RPMI7951 (cell line): Measurements from ENCODE around the gene VENTX. TPM values are rescaled to one million over a fixed set of nuclear protein-coding genes. Genes with fewer than 3 reads are reported as not detected.
A peak's percentile ranks its signal among the peaks of the same experiment; 100 is the strongest.
"Not testable (repeated sequence)": the region's sequence is repeated elsewhere in the genome, so short reads cannot be mapped to it uniquely, and the experiment has no call there.

Source experiments
- DNase-seq: peaks from one replicate; pipeline ENCODE4 v3.0.0-alpha.2; 2012; ENCODE audit warnings: low read depth
- total RNA-seq: library from RNA; depleted of rRNA; stranded (reverse); fragments of >200 nt; shearing (Covaris generic); gene quantifications from 2 replicates; pipeline ENCODE4 v1.2.3, GENCODE V29; 2014

The VENTX gene
- total RNA-seq, 1 experiment from 2014 or later = not detected

DNA sequence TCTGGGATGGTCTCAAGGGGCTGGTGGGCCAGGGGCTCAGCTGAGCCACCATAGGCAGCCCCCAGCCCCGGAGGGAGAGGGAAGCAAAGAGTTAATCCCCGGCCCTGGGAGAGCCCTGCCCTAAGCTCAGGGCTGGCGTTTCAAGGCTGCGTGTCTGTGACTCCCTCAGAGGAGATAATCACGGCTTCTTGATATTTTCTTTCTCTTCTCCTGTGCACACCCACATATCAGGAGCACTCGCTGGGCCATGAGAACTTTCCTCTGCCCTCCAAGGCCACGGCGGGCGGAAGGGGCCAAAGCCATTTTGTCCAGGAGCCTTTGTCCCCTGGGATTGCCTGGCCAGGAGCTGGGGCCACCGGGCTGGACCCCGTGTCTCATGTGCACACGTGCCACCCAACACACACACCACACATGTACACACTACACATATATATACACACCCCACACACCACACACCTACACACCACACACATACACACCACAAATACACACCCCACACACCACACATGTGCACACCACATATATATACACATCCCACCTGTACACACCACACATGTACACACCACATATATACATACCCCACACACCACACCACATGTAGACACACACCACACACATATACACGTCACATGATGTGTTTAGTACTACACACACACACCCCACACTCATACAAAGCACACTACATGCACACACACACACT, 16.9 kb downstream of the VENTX start:
- no peak for DNase-seq

DNA sequence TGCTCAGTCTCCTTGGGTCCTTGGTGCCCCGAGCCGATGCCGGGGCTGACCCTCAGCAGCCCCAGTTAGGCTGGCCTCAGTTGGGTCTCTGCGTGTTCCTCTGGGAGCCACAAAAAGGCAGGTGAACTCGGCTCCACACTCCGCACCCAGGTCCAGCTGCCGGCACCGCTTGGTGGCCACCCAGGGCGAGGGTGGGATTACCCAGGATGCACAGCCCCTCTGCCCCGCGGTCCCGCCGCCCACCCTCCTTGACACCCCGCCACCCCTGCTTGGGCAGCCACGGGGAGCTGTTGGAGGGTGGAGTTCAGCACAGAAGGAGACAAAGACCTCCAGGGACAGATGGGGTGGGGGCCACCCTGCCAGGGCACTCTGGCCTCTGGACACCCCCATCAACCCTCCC, 17.7 kb downstream of the VENTX start:
- no peak for DNase-seq

- DNase-seq = peak; percentile 52
Observed at GRCh38 chr10:133257489-133258065, 19.9 kb downstream of the VENTX start.

DNA sequence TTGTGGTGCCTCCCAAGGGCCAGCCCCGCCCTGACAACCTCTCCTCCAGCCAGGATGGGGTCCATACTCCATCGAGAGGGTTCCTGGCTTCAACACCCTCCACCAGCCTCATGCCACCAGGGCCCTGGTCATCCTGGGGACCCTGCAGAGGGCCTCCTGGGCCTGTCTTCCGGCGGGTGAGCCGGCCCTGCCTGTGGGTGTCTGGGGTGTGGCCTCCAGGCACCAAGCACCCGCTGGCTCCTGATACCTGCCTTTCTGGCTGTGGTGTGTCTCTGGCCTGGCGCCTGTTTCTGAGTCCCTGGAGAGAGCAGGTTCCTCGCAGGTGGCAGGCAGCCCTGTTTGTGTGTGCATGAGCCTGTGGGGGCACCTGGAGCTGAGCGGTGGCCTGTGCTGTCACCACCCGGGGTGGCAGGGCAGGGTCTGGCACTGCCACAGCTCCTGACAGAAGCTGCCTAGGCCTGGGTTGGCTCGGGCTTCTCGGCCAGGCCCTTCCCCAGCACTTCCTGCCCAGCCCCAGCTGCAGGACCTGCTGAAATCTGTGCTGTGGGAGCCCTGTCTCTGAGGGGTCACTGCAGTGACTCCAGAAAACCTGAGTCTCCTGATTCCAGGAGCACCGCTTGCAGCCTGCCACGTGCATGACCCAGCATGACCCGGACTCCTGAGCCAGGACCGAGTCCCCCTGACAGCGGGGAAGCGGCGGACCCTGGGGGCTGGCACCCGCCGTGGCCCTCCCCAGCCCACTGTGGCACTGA, 20.6 kb downstream of the VENTX start:
- peak; percentile 19 for DNase-seq

DNA sequence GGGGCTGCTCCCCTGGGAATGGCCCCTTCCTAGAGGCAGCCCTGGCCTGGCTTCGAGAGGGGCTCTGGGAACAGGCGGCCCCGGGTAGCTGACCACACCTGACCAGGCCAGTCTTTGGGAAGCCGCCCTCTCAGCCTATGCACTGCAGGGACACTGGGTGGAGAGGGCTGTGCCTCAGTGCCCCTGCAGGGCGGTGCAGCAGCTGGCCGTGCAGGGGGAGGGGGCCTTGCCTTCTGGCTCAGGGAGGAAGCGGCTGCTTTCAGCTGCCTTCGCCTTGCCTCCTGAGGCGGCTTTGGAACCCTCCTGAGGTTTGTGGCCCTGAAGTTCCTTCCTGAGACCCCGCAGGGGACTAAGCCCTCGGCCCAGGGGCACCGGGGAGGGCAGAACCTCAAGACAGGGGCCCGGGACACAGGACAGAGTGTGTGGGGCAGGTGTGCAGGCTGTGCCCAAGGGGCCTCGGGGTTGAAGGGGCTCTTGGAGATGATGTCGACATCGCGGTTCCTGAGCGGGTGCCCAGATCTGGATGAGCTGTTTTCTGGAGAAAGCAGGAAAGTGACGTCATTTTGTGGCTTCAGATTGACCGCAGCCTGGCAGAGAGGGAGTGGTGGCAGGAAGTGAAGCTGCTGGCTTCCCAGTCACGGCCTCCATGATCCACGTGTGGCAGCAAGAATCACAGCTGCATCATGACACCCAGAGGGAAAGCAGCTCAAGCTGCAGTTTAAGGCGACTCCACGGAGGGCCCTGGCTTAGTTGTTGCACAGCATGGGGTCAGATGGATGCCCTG, 21.4 kb downstream of the VENTX start:
- DNase-seq = peak; percentile 99

DNA sequence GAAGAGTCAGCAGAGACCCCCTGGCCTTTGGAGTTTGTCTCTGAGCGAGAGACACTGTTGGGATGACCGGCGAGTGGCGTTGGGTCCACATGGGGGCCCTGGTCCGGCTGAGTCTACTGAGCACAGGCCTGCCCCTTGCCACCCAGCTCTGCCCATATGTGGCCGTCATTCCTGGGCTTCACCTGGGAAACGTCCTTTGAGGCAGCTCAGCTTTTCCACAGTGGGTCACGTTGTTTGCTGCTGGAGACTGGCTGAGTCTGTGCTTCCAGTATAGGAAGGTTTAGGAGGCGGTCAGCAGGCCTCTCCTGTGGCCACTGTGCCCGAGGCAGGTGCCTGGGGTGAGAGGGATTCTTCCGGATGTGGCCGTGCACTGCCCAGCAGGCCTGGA, 21.9 kb downstream of the VENTX start:
- DNase-seq = peak; percentile 58

DNA sequence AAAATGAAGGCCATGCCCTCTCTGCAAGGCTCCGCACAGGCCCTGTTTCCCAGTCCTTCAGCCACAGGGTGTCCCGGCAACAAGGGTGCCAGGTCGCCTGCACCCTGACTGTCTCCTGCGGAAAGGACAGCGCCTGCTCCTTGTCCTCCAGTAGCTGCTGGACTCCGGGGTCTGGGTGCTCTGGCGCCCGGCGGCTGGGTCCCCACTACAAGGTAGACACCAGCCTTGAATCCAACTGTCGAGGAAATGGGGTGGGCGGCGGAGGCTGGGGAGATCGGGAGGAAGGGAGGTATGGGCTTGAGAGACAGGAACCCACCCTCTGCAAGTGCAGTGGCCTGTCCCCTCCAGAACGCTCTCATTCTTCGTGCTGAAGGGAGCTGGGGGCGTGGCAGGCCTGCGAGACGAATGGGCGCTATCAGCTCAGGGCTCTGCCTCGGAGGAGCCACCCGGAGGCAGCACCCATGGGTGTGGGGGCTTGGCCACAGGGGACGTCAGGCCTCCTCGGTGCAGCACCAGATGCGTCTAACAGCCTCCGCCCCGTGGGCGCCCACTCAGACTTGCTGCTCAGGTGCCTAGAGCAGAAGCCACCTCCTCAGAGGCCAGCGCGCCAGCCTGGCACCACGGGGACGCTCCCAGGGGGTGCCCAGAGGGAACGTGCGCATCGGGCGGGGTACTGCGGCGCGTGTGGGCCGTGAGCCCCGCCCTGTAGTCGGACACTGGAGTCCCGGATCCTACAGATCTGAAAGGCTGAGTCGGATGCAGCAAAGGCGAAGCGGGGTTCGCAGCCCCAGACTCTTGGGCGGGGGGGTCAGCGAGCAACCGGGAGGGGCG, 23.5 kb downstream of the VENTX start:
- DNase-seq = peak; percentile 50

- DNase-seq = peak; percentile 78
Observed at GRCh38 chr10:133261726-133262325, 24.2 kb downstream of the VENTX start.

DNA sequence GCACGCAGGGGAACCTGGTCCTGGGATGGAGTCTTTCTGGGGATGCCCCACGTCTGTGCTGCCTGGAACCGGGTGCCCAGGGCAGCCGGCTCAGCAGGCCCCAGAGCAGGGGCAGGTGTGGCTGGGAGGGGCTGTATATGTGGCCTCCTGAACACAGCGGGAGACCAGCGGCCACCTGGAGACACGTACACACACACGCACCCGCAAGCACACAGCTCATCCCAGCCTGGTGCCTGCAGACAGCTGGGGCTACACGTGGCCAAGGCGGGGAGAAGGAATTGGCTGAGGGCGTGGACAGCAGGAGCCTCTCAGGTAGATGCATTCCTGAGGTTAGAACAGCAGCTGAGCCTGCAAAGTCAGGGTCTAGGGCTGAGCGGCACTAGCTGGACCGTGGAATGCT, 25.0 kb downstream of the VENTX start:
- DNase-seq = no peak

GRCh38 chr10:133263674-133264073, 26.0 kb downstream of the VENTX start:
- DNase-seq = no peak

DNA sequence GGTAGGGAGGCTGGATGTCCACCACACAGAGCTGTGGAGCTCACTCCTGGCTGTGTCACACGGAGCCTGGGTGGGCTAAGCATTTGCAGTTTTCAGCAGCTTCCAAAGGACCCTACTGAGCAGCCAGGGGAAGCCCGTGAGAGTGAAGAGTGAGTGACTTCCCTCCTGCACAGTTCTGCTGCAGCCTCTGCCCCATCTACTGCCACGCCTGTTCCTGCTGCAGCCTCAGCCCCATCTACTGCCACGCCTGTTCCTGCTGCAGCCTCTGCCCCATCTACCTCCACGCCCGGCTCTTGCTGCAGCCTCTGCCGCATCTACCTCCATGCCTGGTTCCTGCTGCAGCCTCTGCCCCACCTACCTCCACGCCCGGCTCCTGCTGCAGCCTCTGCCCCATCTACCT, 26.8 kb downstream of the VENTX start:
- DNase-seq = no peak

- not testable (repeated sequence) for DNase-seq
Observed at GRCh38 chr10:133265052-133265451, 27.4 kb downstream of the VENTX start.

DNA sequence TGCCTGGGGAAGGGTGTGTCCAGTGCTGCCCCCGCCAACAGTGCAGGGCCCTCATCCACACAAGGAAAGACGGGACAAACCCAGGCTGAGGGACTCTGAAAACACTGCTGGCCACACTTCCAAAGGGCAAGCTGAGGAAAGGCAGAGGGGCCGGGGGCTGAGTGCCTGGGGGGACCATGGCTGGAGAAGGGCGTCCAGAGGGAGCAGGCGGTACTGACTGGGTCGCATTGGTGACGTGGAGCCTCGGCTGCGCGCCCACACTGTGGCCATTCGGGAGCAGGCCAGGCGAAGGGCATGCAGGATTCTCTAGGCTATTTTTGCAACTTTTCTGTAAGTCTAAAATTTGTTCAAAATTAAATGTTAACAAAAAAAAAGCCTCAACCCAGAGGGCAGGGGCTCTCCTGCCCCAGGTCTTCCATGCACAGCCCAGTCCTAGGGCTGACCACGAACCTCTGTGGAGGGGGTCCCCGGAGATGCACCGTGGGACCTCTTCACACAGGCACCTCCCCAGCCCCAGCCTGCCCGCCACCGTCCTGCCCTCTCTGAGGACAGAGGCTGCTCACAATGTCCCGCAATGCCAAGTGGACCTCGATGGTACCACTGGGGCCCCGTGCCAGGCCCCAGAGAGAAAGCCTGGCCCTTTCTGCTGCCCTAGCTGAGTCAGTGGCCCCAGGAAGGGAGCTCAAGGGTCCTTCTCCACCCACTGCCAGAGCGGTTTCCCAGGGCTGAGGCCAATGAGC, 28.6 kb downstream of the VENTX start:
- no peak for DNase-seq

GRCh38 chr10:133267293-133267692, 29.6 kb downstream of the VENTX start:
- DNase-seq = no peak

DNA sequence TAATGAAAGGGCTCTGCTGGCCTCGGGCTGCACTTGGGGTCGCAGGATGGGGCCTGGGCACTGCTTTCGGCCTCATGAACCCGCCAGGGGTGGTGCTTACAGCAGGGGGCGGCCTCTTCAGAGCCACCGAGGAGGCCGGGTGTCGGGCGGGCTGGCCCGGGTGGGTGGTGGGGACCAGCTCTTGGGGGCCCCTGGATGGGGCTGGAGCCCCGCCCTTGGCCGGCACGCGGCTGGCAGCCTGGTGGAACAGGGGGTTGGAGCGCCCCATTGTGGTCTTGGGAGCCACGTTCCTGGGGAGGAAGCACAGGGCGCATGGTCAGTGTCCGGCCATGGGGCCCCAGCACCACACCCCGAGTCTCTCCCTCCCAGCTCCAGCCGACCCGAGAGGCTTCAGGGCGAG, 30.2 kb downstream of the VENTX start:
- no peak for DNase-seq

DNA sequence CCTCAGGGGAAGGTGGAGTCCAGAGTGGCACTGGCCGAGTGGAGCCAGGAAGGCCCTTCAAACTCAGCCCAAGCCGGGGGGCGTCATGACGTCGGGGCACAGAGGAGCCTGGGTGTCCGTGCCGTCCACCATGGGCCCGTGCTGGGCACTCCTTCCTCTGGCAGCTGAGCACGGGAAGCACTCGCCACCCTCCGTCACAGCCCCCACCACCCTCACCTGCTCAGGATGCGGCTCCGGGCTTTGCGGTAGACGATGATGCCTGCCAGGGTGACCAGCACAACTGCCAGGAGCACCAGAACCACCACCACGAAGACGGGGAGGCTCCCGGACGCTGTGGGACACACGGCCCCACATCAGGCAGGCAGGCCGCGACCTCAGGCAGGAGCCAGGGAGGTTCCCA, 30.9 kb downstream of the VENTX start:
- no peak for DNase-seq

GRCh38 chr10:133269367-133269766, 31.7 kb downstream of the VENTX start:
- DNase-seq = no peak

DNA sequence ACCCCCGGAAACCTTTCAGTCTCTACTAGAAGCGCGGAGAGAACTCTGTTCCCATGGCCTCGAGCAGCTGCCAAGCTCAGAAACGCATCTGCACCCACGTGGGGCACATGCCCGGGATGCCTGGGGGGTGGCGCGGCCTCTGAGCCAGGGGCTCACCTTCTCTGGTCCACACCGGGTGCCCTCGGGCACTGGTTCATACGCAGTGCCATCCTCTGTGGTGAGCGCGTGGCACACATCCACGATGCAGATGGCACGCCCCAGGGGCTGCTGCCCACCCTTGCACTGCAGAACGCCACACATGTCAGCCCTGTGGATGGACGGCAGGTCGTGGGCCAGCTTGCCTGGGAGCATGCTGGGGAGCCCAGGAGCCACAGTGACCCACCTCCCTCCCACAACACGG, 32.5 kb downstream of the VENTX start:
- no peak for DNase-seq

- no peak for DNase-seq
Observed at GRCh38 chr10:133270773-133271297, 33.2 kb downstream of the VENTX start.
